Natural killer cell treated with Interleukin-12 subunit alpha and Interleukin-12 subunit beta and Interleukin-15 and Interleukin-18, amount 100 ng/mL, for 72 hours (primary cell): ENCODE results near the gene C6orf120. TPM values are rescaled to one million over a fixed set of nuclear protein-coding genes. Genes with fewer than 3 reads are reported as not detected.

Source experiments
- ATAC-seq, 2 donors: fragments of 150-1000 bp; cut with Tn5 transposase in 1 of 2; sonication (Bioruptor Pico), chemical (Tn5 transposase) in 1 of 2; 2 replicates each; pipeline ENCODE4 v1.10.0; 2021
- DNase-seq: peaks from one replicate; pipeline ENCODE4 v3.0.0; 2022; ENCODE audit warnings: low spot score
- H3K27ac Mint-ChIP-seq, 2 donors: 1 replicate in 1 of 2; 2 replicates in 1 of 2; pipeline ENCODE4 v1.8.0; 2022; ENCODE audit warnings: mixed read lengths in 2 of 2, mild to moderate bottlenecking in 1 of 2, moderate library complexity in 1 of 2
- H3K27me3 Mint-ChIP-seq, 2 donors: 1 replicate in 1 of 2; 2 replicates in 1 of 2; pipeline ENCODE4 v1.8.0; 2022; ENCODE audit warnings: mixed read lengths in 2 of 2
- H3K36me3 Mint-ChIP-seq: one replicate; pipeline ENCODE4 v1.8.0; 2022; ENCODE audit warnings: mixed read lengths
- H3K4me1 Mint-ChIP-seq, 2 donors: 1 replicate in 1 of 2; 2 replicates in 1 of 2; pipeline ENCODE4 v1.8.0; 2022; ENCODE audit warnings: low read depth in 2 of 2, mixed read lengths in 2 of 2, mild to moderate bottlenecking in 1 of 2
- H3K4me3 Mint-ChIP-seq: one replicate; pipeline ENCODE4 v1.8.0; 2022; ENCODE audit warnings: mixed read lengths
- H3K9me3 Mint-ChIP-seq: 2 replicates; pipeline ENCODE4 v1.8.0; 2022; ENCODE audit warnings: mixed read lengths
- total RNA-seq, 2 donors: library from RNA; stranded (reverse); gene quantifications; one replicate each; pipeline ENCODE4 v1.2.3, GENCODE V29; 2022

Gene C6orf120
- total RNA-seq, 2 donors from 2014 or later: 18.8 to 20.0 TPM

DNA sequence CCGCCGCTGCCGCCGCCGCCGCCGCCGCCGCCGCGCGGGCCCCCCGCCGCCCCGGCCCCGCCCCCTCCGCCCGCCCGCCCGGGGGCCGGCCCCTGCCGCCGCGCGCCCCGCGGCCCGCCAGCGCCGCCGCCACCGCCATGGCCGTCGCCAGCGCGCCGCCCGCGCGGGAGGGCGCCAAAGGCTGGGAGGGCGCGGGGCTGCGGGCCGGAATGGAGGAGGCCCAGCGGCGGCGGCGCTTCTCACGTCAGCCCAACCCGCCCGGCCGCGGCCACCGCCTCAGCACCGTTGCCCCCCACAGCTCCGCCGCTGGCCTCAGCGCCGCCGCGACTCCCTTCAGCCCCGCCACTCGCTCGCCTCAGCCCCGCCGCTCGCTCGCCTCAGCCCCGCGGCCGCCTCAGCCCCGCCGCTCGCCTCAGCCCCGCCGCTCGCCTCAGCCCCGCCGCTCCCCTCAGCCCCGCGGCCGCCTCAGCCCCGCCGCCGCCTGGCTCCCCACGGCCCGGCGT is 22.1 kb downstream of the C6orf120 start:
- ATAC-seq (peak; percentile 72 to 85), DNase-seq (peak; percentile 62)
- H3K9me3 Mint-ChIP-seq: no peaks in the 10 kb centered on the region
- no peaks in the 10 kb centered on the region for H3K27me3 Mint-ChIP-seq
- H3K4me1 Mint-ChIP-seq: peaks cover 14 to 42% of the 10 kb centered on the region in 2 donors
- H3K27ac Mint-ChIP-seq: no peak overlapping the region
- no peak overlapping the region for H3K4me3 Mint-ChIP-seq
- peaks cover 4% of the 10 kb centered on the region for H3K36me3 Mint-ChIP-seq

GRCh38 chr6:169724494-169725124 is 22.7 kb downstream of the C6orf120 start, which contains the start of gene PHF10:
Gene PHF10, minus strand, starts transcription at chr6:169724500. Its CDS starts 569 bp downstream, at chr6:169723931.
- peak; percentile 74 for DNase-seq
- Mint-ChIP-seq H3K27ac (peak within 1 kb of the TSS; percentile 78 to 90), H3K36me3 (peaks cover 4% of the 10 kb centered on the region), H3K27me3 (no peaks in the 10 kb centered on the region), H3K9me3 (no peaks in the 10 kb centered on the region), H3K4me1 (peaks cover 14 to 37% of the 10 kb centered on the region in 2 donors), H3K4me3 (peak within 1 kb of the TSS; percentile 94)
- peak; percentile 80 for ATAC-seq

GRCh38 chr6:169725125-169726048 is 23.5 kb downstream of the C6orf120 start:
- DNase-seq (no peak), ATAC-seq (no peak)
- H3K4me3 Mint-ChIP-seq: peak overlapping the region; percentile 66
- no peaks in the 10 kb centered on the region for H3K9me3 Mint-ChIP-seq
- peaks cover 13 to 34% of the 10 kb centered on the region in 2 donors for H3K4me1 Mint-ChIP-seq
- peaks cover 1% of the 10 kb centered on the region for H3K36me3 Mint-ChIP-seq
- H3K27ac Mint-ChIP-seq: peak overlapping the region; percentile 23 to 45
- H3K27me3 Mint-ChIP-seq: no peaks in the 10 kb centered on the region

DNA sequence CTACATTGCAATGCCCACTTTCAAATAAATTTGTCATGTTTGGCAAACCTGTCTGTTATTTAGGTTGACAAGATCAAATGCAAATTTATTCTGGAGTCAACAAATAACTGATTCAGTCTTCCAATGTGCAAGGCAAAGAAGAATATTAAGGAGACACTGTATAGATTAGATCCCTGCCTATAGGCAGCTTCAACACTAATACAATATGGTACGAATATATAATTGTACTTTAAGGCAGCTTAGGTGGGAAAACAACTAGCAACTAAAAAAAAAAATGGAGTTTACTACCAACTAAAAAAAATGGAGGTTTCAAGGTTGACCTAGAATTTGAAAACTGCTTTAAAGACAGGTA is 24.1 kb downstream of the C6orf120 start:
- Mint-ChIP-seq H3K27me3 (peaks cover 3 to 6% of the 10 kb centered on the region in 2 donors), H3K4me3 (peak overlapping the region; percentile 66), H3K9me3 (no peaks in the 10 kb centered on the region), H3K4me1 (peaks cover 11 to 31% of the 10 kb centered on the region in 2 donors), H3K36me3 (no peaks in the 10 kb centered on the region), H3K27ac (peak overlapping the region; percentile 23 to 45)
- ATAC-seq (no peak), DNase-seq (no peak)

- Mint-ChIP-seq H3K4me1 (peaks cover 9 to 23% of the 10 kb centered on the region in 2 donors), H3K27me3 (peaks cover 4 to 7% of the 10 kb centered on the region in 2 donors), H3K9me3 (no peaks in the 10 kb centered on the region), H3K4me3 (no peak overlapping the region), H3K27ac (no peak overlapping the region), H3K36me3 (no peaks in the 10 kb centered on the region)
- no peak for ATAC-seq
- no peak for DNase-seq
Measured at GRCh38 chr6:169726963-169727362, 25.0 kb downstream of the C6orf120 start.

DNA sequence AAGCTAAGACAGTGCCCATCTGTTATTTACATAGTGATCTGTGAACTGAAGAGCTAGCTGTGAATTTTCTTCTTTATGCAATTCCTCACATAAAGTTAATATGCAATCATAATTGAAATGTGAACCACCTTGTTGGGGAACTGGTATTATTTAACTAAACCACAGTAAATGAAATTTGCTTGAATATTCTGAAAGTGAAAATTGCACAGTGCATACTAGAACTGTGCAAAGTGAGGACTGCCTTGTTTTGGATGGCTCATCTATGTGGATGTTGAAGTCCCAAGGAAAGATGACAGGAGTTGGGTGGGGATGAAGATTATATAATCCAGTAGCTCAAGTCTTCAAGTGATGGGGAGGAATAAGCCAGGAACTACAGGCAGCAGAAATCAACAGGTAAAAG is 28.0 kb downstream of the C6orf120 start:
- no peak overlapping the region for H3K4me3 Mint-ChIP-seq
- H3K27ac Mint-ChIP-seq: no peak overlapping the region
- H3K27me3 Mint-ChIP-seq: peaks cover 17 to 19% of the 10 kb centered on the region in 2 donors
- H3K9me3 Mint-ChIP-seq: no peaks in the 10 kb centered on the region
- peaks cover 0 to 11% of the 10 kb centered on the region in 2 donors for H3K4me1 Mint-ChIP-seq
- ATAC-seq (no peak), DNase-seq (no peak)
- no peaks in the 10 kb centered on the region for H3K36me3 Mint-ChIP-seq

DNA sequence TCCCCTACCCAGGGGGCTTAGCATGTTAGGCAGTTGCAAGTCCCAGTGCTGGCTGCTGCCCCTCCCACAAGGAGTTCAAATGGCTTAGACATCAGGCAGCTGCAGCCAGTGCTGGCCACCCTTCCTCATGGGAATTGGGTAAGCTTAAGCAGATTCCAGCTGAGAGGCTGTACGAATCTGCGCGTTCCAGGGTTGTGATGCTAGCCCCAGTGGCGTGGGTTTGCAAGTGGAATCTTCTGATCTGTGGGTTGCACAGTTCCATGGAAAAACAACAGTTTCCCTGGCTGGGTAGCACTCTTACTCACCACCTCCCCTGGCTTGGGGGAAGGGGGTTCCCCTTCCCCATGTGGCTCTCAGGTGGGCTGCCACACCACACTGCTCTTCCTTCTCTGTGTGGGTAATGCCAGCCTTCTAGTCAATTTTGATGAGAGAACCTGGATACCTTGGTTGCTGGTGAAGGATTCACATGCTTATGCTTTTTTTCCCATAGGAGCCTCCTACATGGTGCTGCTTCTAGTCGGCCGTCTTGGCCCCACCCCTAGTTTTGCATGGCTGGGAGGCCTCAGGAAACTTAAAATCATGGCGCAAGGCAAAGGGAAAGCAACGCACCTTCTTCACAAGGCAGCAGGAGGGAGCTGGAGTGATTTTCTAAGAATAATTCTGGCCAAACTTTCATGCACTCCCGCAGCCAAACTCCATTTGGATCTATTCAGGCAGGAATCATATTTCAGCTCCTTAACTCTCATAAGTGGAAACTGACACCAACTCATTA is 36.5 kb downstream of the C6orf120 start:
- H3K4me3 Mint-ChIP-seq: no peak overlapping the region
- H3K9me3 Mint-ChIP-seq: no peaks in the 10 kb centered on the region
- H3K27me3 Mint-ChIP-seq: peaks cover 33 to 35% of the 10 kb centered on the region in 2 donors
- peaks cover 4% of the 10 kb centered on the region for H3K36me3 Mint-ChIP-seq
- ATAC-seq: no peak
- H3K27ac Mint-ChIP-seq: no peak overlapping the region
- DNase-seq: no peak
- H3K4me1 Mint-ChIP-seq: no peaks in the 10 kb centered on the region

DNA sequence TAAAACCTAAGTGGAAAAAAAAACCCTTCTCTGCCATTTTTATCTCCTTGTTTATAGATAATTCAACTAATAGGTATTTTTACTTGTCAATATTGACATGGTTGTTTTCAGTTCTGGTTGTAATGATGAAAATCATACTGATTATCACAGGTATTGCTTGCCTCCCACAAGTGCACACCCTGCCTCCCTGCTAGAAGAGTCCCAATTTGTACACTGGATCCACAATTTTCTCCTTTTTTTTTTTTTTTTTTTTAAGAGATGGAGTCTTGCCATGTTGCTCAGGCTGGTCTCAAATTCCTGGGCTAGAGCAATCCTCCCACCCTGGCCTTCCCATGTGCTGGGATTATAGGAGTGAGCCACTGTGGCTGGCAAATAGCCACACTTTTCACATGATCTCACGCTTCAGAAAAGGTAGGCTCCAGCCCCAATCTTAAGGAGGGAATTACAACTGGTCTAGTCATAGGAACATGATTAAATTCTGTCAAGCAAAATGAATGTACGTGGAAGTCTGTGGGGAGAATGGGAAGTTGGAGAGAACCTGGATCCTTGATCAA is 37.1 kb downstream of the C6orf120 start:
- no peak overlapping the region for H3K27ac Mint-ChIP-seq
- peaks cover 4% of the 10 kb centered on the region for H3K36me3 Mint-ChIP-seq
- H3K4me1 Mint-ChIP-seq: no peaks in the 10 kb centered on the region

GRCh38 chr6:169741344-169741743 is 39.4 kb downstream of the C6orf120 start:
- no peaks in the 10 kb centered on the region for H3K9me3 Mint-ChIP-seq
- H3K4me1 Mint-ChIP-seq: no peaks in the 10 kb centered on the region
- H3K27me3 Mint-ChIP-seq: peaks cover 11% of the 10 kb centered on the region in 2 donors
- H3K27ac Mint-ChIP-seq: no peak overlapping the region
- peaks cover 3% of the 10 kb centered on the region for H3K36me3 Mint-ChIP-seq
- ATAC-seq: no peak
- H3K4me3 Mint-ChIP-seq: no peak overlapping the region
- no peak for DNase-seq

More for the DNA sequence above, 37.1 kb downstream of the C6orf120 start:
- H3K9me3 Mint-ChIP-seq: no peaks in the 10 kb centered on the region
- ATAC-seq: no peak
- no peak overlapping the region for H3K4me3 Mint-ChIP-seq
- no peak for DNase-seq
- H3K27me3 Mint-ChIP-seq: peaks cover 31 to 34% of the 10 kb centered on the region in 2 donors

GRCh38 chr6:169745405-169745804 is 43.5 kb downstream of the C6orf120 start:
- H3K4me1 Mint-ChIP-seq: peaks cover 5 to 8% of the 10 kb centered on the region in 2 donors
- peaks cover 6% of the 10 kb centered on the region for H3K36me3 Mint-ChIP-seq
- ATAC-seq (no peak), DNase-seq (no peak)
- H3K9me3 Mint-ChIP-seq: no peaks in the 10 kb centered on the region
- H3K27ac Mint-ChIP-seq: no peak overlapping the region
- no peaks in the 10 kb centered on the region for H3K27me3 Mint-ChIP-seq
- no peak overlapping the region for H3K4me3 Mint-ChIP-seq

DNA sequence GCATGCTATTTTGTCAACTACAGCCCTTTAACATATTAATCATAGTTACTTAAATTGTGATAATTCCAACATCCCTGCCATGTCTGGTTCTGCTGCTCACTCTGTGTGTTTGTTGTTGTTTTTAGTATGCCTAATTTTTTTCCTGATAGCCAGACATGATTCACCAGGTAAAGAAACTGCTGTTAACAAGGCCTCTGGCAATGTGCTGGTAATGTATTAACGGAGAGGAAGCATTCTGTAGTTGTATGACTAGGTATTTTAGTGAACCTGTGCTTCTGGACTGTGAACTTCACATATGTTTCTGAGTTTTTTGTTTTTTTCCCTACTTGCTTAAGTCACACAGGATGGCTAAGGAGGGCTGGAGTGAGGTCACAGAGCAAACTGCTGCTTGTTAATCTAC is 44.6 kb downstream of the C6orf120 start:
- Mint-ChIP-seq H3K4me1 (peaks cover 12 to 17% of the 10 kb centered on the region in 2 donors), H3K27me3 (no peaks in the 10 kb centered on the region), H3K4me3 (no peak overlapping the region), H3K9me3 (no peaks in the 10 kb centered on the region), H3K36me3 (peaks cover 14% of the 10 kb centered on the region), H3K27ac (no peak overlapping the region)
- ATAC-seq (no peak), DNase-seq (no peak)

- peak within 1 kb of the TSS; percentile 97 to 98 for H3K27ac Mint-ChIP-seq
- no peaks in the 10 kb centered on the region for H3K27me3 Mint-ChIP-seq
- H3K4me3 Mint-ChIP-seq: peak within 1 kb of the TSS; percentile 100
- DNase-seq (peak; percentile 96), ATAC-seq (peak; percentile 99)
- H3K4me1 Mint-ChIP-seq: peaks cover 24 to 31% of the 10 kb centered on the region in 2 donors
- peaks cover 11% of the 10 kb centered on the region for H3K36me3 Mint-ChIP-seq
- no peaks in the 10 kb centered on the region for H3K9me3 Mint-ChIP-seq
Measured at GRCh38 chr6:169751242-169752073, 49.5 kb downstream of the C6orf120 start, which contains the start of the genes DYNLT2 and ERMARD. Gene DYNLT2, minus strand, starts transcription at chr6:169751572. Its CDS starts 114 bp downstream, at chr6:169751458. Gene ERMARD, plus strand, starts transcription at chr6:169751622. Its CDS starts 36 bp downstream, at chr6:169751658.
